Fibroblast of pulmonary artery (primary cell): Measurements from ENCODE around the gene PLEKHG5.

Experiments
- DNase-seq: peaks from one replicate; pipeline ENCODE4 v3.0.0-alpha.2; 2010; ENCODE audit warnings: low read depth
- H3K4me3 ChIP-seq: replicated peaks from 2 replicates; pipeline ENCODE4 v1.5.1; 2011; ENCODE audit warnings: low read depth, mild to moderate bottlenecking, control low read depth, low read length, moderate library complexity
- CTCF ChIP-seq: IDR thresholded peaks from 2 replicates; pipeline ENCODE4 v1.5.1; 2011; ENCODE audit warnings: mild to moderate bottlenecking, control low read depth, low read length, inconsistent platforms; ENCODE audit errors: missing control alignments

Gene PLEKHG5

GRCh38 chr1:6426277-6426971 lies 65.0 kb downstream of the PLEKHG5 start:
- no peak for DNase-seq
- TF ChIP-seq CTCF = no peak
- no peak overlapping the region for H3K4me3 ChIP-seq

GRCh38 chr1:6425658-6426057 lies 65.8 kb downstream of the PLEKHG5 start:
- no peak for DNase-seq
- TF ChIP-seq CTCF = no peak
- no peak overlapping the region for H3K4me3 ChIP-seq

- no peak within 1 kb of the TSS for H3K4me3 ChIP-seq
- no peak for TF ChIP-seq CTCF
- DNase-seq = no peak
Measured at GRCh38 chr1:6424619-6425593, 66.6 kb downstream of the PLEKHG5 start, which contains the start of gene ESPN. TSS of gene ESPN (plus strand) at chr1:6424776. CDS start at chr1:6424956, 180 bp downstream.

GRCh38 chr1:6424000-6424565 lies 67.4 kb downstream of the PLEKHG5 start:
- no peak overlapping the region for H3K4me3 ChIP-seq
- no peak for TF ChIP-seq CTCF
- no peak for DNase-seq

GRCh38 chr1:6423321-6423999 lies 68.0 kb downstream of the PLEKHG5 start:
- TF ChIP-seq CTCF = peak; percentile 62
- DNase-seq = peak; percentile 68
- H3K4me3 ChIP-seq = no peak overlapping the region

DNA sequence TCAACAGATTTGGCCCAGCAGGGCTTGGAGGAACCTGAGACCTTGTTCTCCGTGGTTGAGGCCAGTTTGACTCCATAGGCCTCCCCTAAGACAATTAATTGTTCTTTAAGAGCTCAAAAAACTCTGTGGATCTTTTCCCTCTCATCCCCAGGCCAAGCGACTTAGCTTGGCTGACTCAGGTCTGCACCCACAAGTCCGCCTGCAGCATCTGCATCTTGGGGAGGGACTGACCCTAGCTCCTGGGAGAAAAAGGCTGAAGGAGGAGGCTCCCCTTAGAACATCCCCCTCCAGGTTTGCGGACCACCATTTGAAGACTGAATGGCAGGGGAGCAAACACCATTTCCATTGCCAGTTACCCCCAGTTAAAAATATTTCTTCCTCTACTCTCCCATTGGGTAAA lies 70.2 kb downstream of the PLEKHG5 start:
- no peak for DNase-seq
- H3K4me3 ChIP-seq = no peak overlapping the region
- no peak for TF ChIP-seq CTCF
